Renal cortical epithelial cell (primary cell): Measurements from ENCODE around the gene CACNA1C. TPM values are rescaled to one million over a fixed set of nuclear protein-coding genes. Genes with fewer than 3 reads are reported as not detected.
"Not testable (repeated sequence)": the region's sequence is repeated elsewhere in the genome, so short reads cannot be mapped to it uniquely, and the experiment has no call there.

Experiments
- DNase-seq: peaks from one replicate; pipeline ENCODE4 v3.0.0-alpha.2; 2011; ENCODE audit warnings: low read depth
- total RNA-seq: library from RNA; depleted of rRNA; stranded (reverse); fragments of >200 nt; gene quantifications from 2 replicates; pipeline ENCODE4 v1.2.3, GENCODE V29; 2014

CACNA1C gene
- total RNA-seq, 1 donor from 2014 or later, result 0.05 TPM

- no peak for DNase-seq
Measured at GRCh38 chr12:2110849-2111566, 58.2 kb downstream of the CACNA1C start.

- no peak for DNase-seq
Measured at GRCh38 chr12:2111826-2112225, 59.0 kb downstream of the CACNA1C start.

- no peak for DNase-seq
Measured at GRCh38 chr12:2112401-2112800, 59.6 kb downstream of the CACNA1C start.

- DNase-seq, result no peak
Measured at GRCh38 chr12:2113119-2113912, 60.5 kb downstream of the CACNA1C start.

GRCh38 chr12:2114071-2114470 lies 61.3 kb downstream of the CACNA1C start:
- no peak for DNase-seq

GRCh38 chr12:2115101-2115845 lies 62.5 kb downstream of the CACNA1C start:
- no peak for DNase-seq

- DNase-seq, result no peak
Measured at GRCh38 chr12:2117541-2117940, 64.8 kb downstream of the CACNA1C start.

GRCh38 chr12:2118061-2118460 lies 65.3 kb downstream of the CACNA1C start:
- no peak for DNase-seq

GRCh38 chr12:2118481-2119255 lies 65.9 kb downstream of the CACNA1C start:
- no peak for DNase-seq

GRCh38 chr12:2119266-2119665 lies 66.5 kb downstream of the CACNA1C start:
- DNase-seq, result no peak

GRCh38 chr12:2120982-2121758 lies 68.4 kb downstream of the CACNA1C start:
- no peak for DNase-seq

GRCh38 chr12:2124466-2125023 lies 71.8 kb downstream of the CACNA1C start:
- DNase-seq, result no peak

- DNase-seq, result no peak
Measured at GRCh38 chr12:2125651-2126522, 73.1 kb downstream of the CACNA1C start.

- DNase-seq, result no peak
Measured at GRCh38 chr12:2126676-2127406, 74.1 kb downstream of the CACNA1C start.

- no peak for DNase-seq
Measured at GRCh38 chr12:2129076-2129475, 76.3 kb downstream of the CACNA1C start.

GRCh38 chr12:2135661-2136418 lies 83.1 kb downstream of the CACNA1C start:
- not testable (repeated sequence) for DNase-seq

GRCh38 chr12:2136901-2137300 lies 84.1 kb downstream of the CACNA1C start:
- DNase-seq, result no peak

- DNase-seq, result no peak
Measured at GRCh38 chr12:2137711-2138110, 84.9 kb downstream of the CACNA1C start.
